ENCODE results near the gene SQSTM1.

GRCh38 chr5:179780362-179780761, 40.3 kb upstream of the SQSTM1 start:
- TF ChIP-seq USF2 (CRISPR knock-in tag; IDR thresholded peaks at IDR 0.05) (no peak), ZNF416 (CRISPR knock-in tag; IDR thresholded peaks at IDR 0.05) (no peak), PRRX2 (CRISPR knock-in tag; IDR thresholded peaks at IDR 0.05) (no peak), ETV6 (CRISPR knock-in tag; IDR thresholded peaks at IDR 0.05) (no peak), CTCF (IDR thresholded peaks at IDR 0.05) (no peak), AFF4 (CRISPR knock-in tag; IDR thresholded peaks at IDR 0.05; ENCODE audit: borderline replicate concordance) (no peak), EMX1 (CRISPR knock-in tag; IDR thresholded peaks at IDR 0.05) (no peak), ATF3 (CRISPR knock-in tag; conservative IDR thresholded peaks at IDR 0.05) (no peak), SP1 (CRISPR knock-in tag; conservative IDR thresholded peaks at IDR 0.05) (no peak)

Data from WTC11 (cell line).